Eye (tissue), 1 donor: ENCODE data around the gene CRHR1.

Source experiments
- DNase-seq: peaks from one replicate; pipeline ENCODE4 v3.0.0-alpha.2; 2015

CRHR1 gene

GRCh38 chr17:45790296-45790922, 6.3 kb downstream of the CRHR1 start:
- peak; percentile 14 for DNase-seq

GRCh38 chr17:45791041-45791582, 7.0 kb downstream of the CRHR1 start:
- DNase-seq = no peak

- DNase-seq = no peak
Observed at GRCh38 chr17:45791935-45792334, 7.8 kb downstream of the CRHR1 start.

GRCh38 chr17:45792437-45792836, 8.3 kb downstream of the CRHR1 start:
- DNase-seq = no peak

GRCh38 chr17:45792995-45793755, 9.1 kb downstream of the CRHR1 start:
- no peak for DNase-seq

GRCh38 chr17:45793999-45794540, 9.9 kb downstream of the CRHR1 start:
- no peak for DNase-seq

GRCh38 chr17:45794840-45795239, 10.7 kb downstream of the CRHR1 start:
- DNase-seq = no peak

- DNase-seq = no peak
Observed at GRCh38 chr17:45800816-45801215, 16.7 kb downstream of the CRHR1 start.

GRCh38 chr17:45801421-45801820, 17.3 kb downstream of the CRHR1 start:
- no peak for DNase-seq

- DNase-seq = no peak
Observed at GRCh38 chr17:45808845-45809244, 24.7 kb downstream of the CRHR1 start.

GRCh38 chr17:45809499-45809898, 25.4 kb downstream of the CRHR1 start:
- DNase-seq = no peak

GRCh38 chr17:45812102-45812501, 28.0 kb downstream of the CRHR1 start:
- DNase-seq = no peak

GRCh38 chr17:45813048-45813725, 29.1 kb downstream of the CRHR1 start:
- DNase-seq = peak; percentile 73

- no peak for DNase-seq
Observed at GRCh38 chr17:45814622-45815606, 30.8 kb downstream of the CRHR1 start.

GRCh38 chr17:45815752-45816151, 31.6 kb downstream of the CRHR1 start:
- DNase-seq = no peak

GRCh38 chr17:45818041-45818440, 33.9 kb downstream of the CRHR1 start:
- DNase-seq = no peak

- DNase-seq = no peak
Observed at GRCh38 chr17:45818699-45819098, 34.6 kb downstream of the CRHR1 start.

- peak; percentile 63 for DNase-seq
Observed at GRCh38 chr17:45819632-45820031, 35.5 kb downstream of the CRHR1 start.

- DNase-seq = no peak
Observed at GRCh38 chr17:45820052-45820780, 36.1 kb downstream of the CRHR1 start.

GRCh38 chr17:45821147-45821546, 37.0 kb downstream of the CRHR1 start:
- DNase-seq = no peak

GRCh38 chr17:45823598-45823997, 39.5 kb downstream of the CRHR1 start:
- no peak for DNase-seq
